GM18520 (cell line): ENCODE data around the gene THSD7A.
A peak's percentile ranks its signal among the peaks of the same experiment; 100 is the strongest.

Experiments
- ATAC-seq: cut with Tn5 transposase; IDR thresholded peaks from one replicate; pipeline ENCODE4 v1.9.1; 2021; ENCODE audit not compliant: unreplicated experiment

Gene THSD7A

GRCh38 chr7:11811709-11812108 lies 20.3 kb downstream of the THSD7A start:
- no peak for ATAC-seq

- ATAC-seq = no peak
Measured at GRCh38 chr7:11810043-11810625, 21.9 kb downstream of the THSD7A start.

- ATAC-seq = no peak
Measured at GRCh38 chr7:11807000-11807399, 25.0 kb downstream of the THSD7A start.

- no peak for ATAC-seq
Measured at GRCh38 chr7:11804621-11805020, 27.4 kb downstream of the THSD7A start.

GRCh38 chr7:11795231-11795630 lies 36.8 kb downstream of the THSD7A start:
- ATAC-seq = no peak

- ATAC-seq = no peak
Measured at GRCh38 chr7:11792166-11792565, 39.8 kb downstream of the THSD7A start.

GRCh38 chr7:11788568-11788967 lies 43.4 kb downstream of the THSD7A start:
- no peak for ATAC-seq

- no peak for ATAC-seq
Measured at GRCh38 chr7:11787534-11787933, 44.5 kb downstream of the THSD7A start.

- no peak for ATAC-seq
Measured at GRCh38 chr7:11786186-11786585, 45.8 kb downstream of the THSD7A start.

GRCh38 chr7:11784769-11785536 lies 47.0 kb downstream of the THSD7A start:
- ATAC-seq = no peak

- ATAC-seq = no peak
Measured at GRCh38 chr7:11779864-11780674, 51.9 kb downstream of the THSD7A start.

GRCh38 chr7:11776039-11776438 lies 56.0 kb downstream of the THSD7A start:
- ATAC-seq = no peak

GRCh38 chr7:11775401-11775800 lies 56.6 kb downstream of the THSD7A start:
- ATAC-seq = no peak

- ATAC-seq = no peak
Measured at GRCh38 chr7:11768263-11768662, 63.7 kb downstream of the THSD7A start.

- no peak for ATAC-seq
Measured at GRCh38 chr7:11767148-11767547, 64.8 kb downstream of the THSD7A start.

GRCh38 chr7:11760372-11760771 lies 71.6 kb downstream of the THSD7A start:
- ATAC-seq = no peak

GRCh38 chr7:11758627-11759111 lies 73.3 kb downstream of the THSD7A start:
- ATAC-seq = no peak

- no peak for ATAC-seq
Measured at GRCh38 chr7:11757153-11757552, 74.8 kb downstream of the THSD7A start.

- ATAC-seq = no peak
Measured at GRCh38 chr7:11754933-11755332, 77.1 kb downstream of the THSD7A start.

GRCh38 chr7:11754123-11754522 lies 77.9 kb downstream of the THSD7A start:
- ATAC-seq = peak; percentile 44

GRCh38 chr7:11753433-11753832 lies 78.6 kb downstream of the THSD7A start:
- ATAC-seq = no peak
